HG03095 (cell line): ENCODE measurements around the gene KRT82.
"Not testable (repeated sequence)": the region's sequence is repeated elsewhere in the genome, so short reads cannot be mapped to it uniquely, and the experiment has no call there.

ENCODE experiments used
- ATAC-seq: cut with Tn5 transposase; IDR thresholded peaks from one replicate; pipeline ENCODE4 v1.9.1; 2021; ENCODE audit warnings: moderate library complexity; ENCODE audit not compliant: unreplicated experiment

KRT82 gene

DNA sequence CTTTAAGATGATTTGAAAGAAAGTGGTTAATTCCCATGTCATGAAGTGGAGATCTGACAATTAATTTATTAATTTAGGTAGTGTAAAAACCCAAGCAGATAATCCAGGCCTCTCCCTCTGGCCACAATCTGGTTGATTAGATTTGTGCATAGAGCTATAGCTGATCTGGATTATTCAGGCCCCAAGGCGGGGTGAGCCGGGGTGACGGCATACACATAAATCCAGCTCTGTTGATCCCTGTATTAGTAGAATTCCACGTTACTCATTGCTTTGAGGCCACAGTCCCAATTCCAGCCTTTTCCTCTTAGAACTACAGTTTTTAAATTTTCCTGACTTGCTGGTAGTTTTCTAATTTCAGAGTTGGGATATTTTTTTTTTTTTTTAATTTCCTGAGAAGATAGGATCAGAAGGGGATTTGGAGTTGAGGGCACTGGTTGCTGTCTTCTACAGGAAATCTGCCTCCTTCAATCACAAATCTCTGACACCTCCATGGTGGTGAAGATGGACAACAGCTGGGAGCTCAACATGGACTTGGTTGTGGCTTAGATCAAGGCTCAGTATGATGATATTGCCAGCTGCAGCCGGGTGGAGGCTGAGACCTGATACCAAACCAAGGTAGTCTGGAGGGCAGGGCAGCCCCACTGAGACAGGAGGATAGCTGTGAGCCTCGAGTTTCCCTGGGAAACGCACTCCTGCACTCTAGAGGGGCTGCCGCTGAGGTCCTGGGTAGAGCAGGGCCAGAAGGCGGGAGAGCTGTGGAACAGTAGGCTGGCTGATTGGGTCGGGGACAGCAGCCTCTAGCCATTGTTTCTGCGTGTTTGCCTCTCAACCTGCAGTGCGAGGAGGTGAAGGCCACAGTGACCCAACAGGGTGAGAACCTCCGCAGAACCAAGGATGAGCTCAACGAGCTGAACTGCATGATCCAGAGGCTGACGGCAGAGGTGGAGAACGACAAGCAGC is 58.3 kb downstream of the KRT82 start:
- no peak for ATAC-seq

DNA sequence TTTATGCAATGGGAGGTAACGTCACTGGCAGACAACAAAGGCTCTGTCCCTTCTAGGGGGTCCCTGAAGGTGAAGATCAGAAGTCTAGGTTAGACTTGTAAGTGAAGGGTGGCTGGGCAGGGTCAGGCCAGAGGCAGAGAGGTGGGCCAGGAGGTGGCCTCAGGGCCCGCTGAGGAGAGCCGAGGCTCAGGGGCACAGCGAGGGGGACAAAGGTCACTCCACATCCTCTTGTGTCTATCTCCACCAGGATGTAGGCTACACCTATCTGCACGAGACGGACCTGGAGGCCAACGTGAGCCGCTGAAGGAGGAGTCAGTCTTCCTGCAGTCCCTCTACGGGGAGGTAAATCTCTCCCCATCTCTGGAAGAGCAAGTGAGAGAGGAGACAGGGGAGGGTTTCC is 59.1 kb downstream of the KRT82 start:
- ATAC-seq: no peak

DNA sequence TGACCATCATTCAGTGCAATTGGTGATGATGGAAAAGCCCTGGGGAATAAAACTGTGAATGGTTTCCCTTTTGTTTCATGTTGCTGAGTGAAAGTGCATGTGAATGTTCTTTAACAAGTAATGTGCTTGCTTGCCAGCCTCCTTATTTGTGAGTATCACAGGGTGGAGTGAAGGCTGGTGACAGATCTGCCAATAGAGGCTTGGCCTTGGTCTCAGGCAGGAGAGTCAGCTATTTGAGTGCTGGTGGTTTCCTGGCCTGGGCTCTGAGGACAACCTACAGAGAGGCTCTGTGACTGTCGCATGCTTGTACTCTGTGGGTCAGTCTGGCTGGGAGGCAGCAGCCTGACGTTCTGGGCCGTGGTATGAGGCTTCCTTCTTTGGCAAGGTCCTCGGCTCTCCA is 59.5 kb downstream of the KRT82 start:
- ATAC-seq: no peak

DNA sequence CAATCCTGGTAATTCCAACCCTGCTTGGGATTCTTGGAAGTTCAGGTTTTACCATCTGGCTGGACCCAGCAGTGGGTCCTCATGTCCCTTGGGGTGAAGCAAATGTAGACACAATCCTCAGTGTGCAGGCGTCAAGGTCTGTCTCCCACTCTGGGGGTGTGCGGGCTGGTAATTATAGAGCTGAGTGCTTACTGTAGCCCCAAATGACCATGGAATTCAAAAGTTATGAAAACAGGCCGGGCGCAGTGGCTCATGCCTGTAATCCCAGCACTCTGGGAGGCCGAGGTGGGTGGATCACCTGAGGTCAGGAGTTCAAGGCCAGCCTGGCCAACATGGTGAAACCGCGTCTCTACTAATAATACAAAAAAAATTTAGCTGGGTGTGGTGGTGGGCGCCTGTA is 61.1 kb downstream of the KRT82 start:
- not testable (repeated sequence) for ATAC-seq

DNA sequence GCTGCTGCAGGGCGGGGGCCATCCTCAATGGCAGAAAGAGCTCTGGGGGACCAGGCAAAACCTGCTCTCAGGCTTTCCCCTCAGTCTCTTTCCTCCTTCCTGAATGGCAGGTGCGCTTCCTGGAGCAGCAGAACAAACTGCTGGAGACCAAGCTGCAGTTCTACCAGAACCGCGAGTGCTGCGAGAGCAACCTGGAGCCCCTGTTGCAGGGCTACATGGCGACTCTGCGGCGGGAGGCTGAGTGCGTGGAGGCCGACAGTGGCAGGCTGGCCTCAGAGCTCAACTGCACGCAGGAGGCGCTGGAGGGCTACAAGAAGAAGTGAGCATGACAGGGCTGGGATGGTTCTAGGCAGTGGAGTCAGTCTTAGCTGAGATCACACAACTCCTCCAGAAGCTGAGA is 62.0 kb downstream of the KRT82 start:
- ATAC-seq: no peak
